GM21515 (cell line): ENCODE measurements around the gene SENP1.

Experiments
- ATAC-seq: cut with Tn5 transposase; IDR thresholded peaks from one replicate; pipeline ENCODE4 v1.9.1; 2021; ENCODE audit not compliant: unreplicated experiment

The SENP1 gene

GRCh38 chr12:48019639-48020265 lies 86.1 kb downstream of the SENP1 start:
- no peak for ATAC-seq

GRCh38 chr12:48018618-48018995 lies 87.3 kb downstream of the SENP1 start:
- ATAC-seq: no peak

GRCh38 chr12:48017921-48018617 lies 87.8 kb downstream of the SENP1 start:
- ATAC-seq: no peak

- no peak for ATAC-seq
Measured at GRCh38 chr12:48017496-48017895, 88.4 kb downstream of the SENP1 start.

GRCh38 chr12:48016373-48017020 lies 89.4 kb downstream of the SENP1 start:
- ATAC-seq: no peak

GRCh38 chr12:48015954-48016353 lies 89.9 kb downstream of the SENP1 start:
- ATAC-seq: no peak

GRCh38 chr12:48015129-48015528 lies 90.8 kb downstream of the SENP1 start:
- ATAC-seq: no peak

GRCh38 chr12:48013287-48013686 lies 92.6 kb downstream of the SENP1 start:
- no peak for ATAC-seq

- ATAC-seq: no peak
Measured at GRCh38 chr12:48012070-48012469, 93.8 kb downstream of the SENP1 start.

GRCh38 chr12:48010366-48010970 lies 95.4 kb downstream of the SENP1 start:
- no peak for ATAC-seq

- ATAC-seq: no peak
Measured at GRCh38 chr12:48009471-48009870, 96.4 kb downstream of the SENP1 start.

- ATAC-seq: no peak
Measured at GRCh38 chr12:48008950-48009349, 96.9 kb downstream of the SENP1 start.

- ATAC-seq: no peak
Measured at GRCh38 chr12:48008349-48008748, 97.5 kb downstream of the SENP1 start.

- no peak for ATAC-seq
Measured at GRCh38 chr12:48007206-48007605, 98.7 kb downstream of the SENP1 start.

GRCh38 chr12:48005750-48006021 lies 100.2 kb downstream of the SENP1 start:
- ATAC-seq: no peak

- no peak for ATAC-seq
Measured at GRCh38 chr12:48005001-48005749, 100.7 kb downstream of the SENP1 start.

- no peak for ATAC-seq
Measured at GRCh38 chr12:48004053-48004941, 101.6 kb downstream of the SENP1 start, which contains the start of gene COL2A1. Gene COL2A1 (minus strand): TSS chr12:48004476. CDS start chr12:48004321, 155 bp downstream.

GRCh38 chr12:48003226-48004052 lies 102.4 kb downstream of the SENP1 start:
- ATAC-seq: no peak

GRCh38 chr12:48002773-48003218 lies 103.1 kb downstream of the SENP1 start:
- ATAC-seq: no peak

GRCh38 chr12:48002414-48002730 lies 103.5 kb downstream of the SENP1 start:
- no peak for ATAC-seq
